NOMO-1 treated with DMSO at 0.1 percent for 48 hours (cell line): ENCODE data around the gene SLC38A3.
"Not testable (repeated sequence)": the region's sequence is repeated elsewhere in the genome, so short reads cannot be mapped to it uniquely, and the experiment has no call there.

Experiments used
- DNase-seq: peaks from one replicate; lab custom pipeline; 2025; ENCODE audit not compliant: unreplicated experiment; lab: John Stamatoyannopoulos, UW

The SLC38A3 gene

GRCh38 chr3:50246517-50246954 lies 41.5 kb downstream of the SLC38A3 start:
- peak; percentile 48 for DNase-seq

DNA sequence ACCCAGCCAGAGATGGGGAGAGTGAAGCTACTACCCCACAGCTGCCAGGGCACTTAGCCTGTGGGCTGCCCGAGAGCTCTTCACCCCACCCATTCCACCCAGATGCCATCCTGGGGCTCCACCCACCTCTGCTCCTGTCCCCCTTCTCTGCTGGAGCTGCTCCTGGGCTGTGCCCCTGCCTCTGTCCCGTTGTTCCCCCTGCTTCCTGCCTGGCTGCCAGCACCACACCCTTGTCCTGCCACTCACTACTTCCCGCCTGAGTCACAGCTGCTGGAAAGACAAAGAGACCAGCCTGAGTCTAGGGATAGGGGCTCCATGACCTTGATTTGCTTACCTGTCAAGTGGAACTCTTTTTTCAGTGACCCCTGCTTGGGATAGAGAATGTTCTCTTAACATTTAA lies 43.3 kb downstream of the SLC38A3 start:
- no peak for DNase-seq

GRCh38 chr3:50249457-50249856 lies 44.4 kb downstream of the SLC38A3 start:
- DNase-seq = no peak

DNA sequence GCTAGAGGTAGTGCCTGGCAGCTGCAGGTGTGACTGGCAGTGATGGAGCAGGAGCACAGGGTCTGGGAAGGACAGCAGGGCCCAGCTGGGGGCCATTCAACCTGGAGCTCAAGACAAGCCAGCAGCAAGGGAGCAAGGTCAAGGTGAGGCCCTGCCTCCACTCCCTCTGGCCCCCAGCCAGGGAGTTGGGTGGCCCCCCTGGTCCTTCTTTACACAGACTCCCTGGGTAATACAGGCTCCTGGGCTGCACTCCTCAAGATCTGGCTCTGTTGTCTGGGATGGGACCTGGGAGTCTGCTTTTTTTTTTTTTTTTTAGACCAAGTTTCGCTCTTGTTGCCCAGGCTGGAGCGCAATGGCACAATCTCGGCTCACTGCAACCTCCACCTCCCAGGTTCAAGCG lies 45.4 kb downstream of the SLC38A3 start:
- DNase-seq = no peak

- no peak for DNase-seq
Measured at GRCh38 chr3:50251220-50251619, 46.1 kb downstream of the SLC38A3 start.

- DNase-seq = peak; percentile 59
Measured at GRCh38 chr3:50254577-50255250, 49.6 kb downstream of the SLC38A3 start.

DNA sequence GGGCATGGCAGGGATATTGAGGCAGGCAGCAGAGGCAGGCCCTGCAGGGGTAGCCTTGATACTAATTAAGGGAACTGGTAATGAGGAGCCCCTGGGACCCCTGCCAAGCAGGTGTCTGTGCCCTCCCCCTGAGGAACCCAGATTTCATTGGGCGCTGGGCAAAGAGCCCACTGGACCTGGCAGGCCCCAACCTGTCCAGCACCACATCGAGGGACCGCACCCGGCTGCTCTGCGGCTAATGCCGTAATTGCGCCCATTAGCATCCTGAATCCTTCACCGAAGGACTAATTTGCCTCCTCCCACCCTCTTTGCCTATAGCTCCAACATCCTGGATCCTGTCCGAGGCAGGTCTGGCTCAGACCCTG lies 50.2 kb downstream of the SLC38A3 start:
- DNase-seq = no peak

DNA sequence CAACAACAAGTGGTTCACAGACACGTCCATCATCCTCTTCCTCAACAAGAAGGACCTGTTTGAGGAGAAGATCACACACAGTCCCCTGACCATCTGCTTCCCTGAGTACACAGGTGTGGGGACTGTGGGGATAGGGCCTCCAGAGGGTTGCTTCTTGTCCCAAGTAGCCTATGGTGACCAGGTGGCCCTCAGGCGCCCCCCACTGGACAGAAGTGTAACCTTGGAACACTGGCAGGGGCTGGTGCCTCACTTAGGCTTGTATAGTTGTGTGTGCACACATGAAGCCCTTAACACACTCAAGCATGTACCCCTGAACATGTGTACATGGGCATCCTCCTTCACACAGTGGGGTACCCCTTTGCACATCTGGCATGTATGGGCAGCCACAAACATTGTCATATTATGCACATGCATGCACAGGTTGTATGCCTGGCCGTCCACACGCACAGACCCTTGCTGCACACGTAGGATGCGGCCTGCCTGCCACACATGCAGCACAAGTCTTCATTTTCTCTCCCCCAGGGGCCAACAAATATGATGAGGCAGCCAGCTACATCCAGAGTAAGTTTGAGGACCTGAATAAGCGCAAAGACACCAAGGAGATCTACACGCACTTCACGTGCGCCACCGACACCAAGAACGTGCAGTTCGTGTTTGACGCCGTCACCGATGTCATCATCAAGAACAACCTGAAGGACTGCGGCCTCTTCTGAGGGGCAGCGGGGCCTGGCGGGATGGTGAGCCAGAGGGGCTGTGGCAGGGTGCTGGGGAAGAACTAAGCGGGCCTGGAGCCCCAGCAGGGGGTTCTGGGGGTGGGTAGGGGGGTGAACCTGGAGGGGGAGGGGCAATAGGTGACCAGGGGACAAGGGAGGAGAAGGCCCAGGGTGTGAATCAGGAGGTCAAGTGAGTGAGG lies 52.2 kb downstream of the SLC38A3 start:
- DNase-seq = peak; percentile 12

DNA sequence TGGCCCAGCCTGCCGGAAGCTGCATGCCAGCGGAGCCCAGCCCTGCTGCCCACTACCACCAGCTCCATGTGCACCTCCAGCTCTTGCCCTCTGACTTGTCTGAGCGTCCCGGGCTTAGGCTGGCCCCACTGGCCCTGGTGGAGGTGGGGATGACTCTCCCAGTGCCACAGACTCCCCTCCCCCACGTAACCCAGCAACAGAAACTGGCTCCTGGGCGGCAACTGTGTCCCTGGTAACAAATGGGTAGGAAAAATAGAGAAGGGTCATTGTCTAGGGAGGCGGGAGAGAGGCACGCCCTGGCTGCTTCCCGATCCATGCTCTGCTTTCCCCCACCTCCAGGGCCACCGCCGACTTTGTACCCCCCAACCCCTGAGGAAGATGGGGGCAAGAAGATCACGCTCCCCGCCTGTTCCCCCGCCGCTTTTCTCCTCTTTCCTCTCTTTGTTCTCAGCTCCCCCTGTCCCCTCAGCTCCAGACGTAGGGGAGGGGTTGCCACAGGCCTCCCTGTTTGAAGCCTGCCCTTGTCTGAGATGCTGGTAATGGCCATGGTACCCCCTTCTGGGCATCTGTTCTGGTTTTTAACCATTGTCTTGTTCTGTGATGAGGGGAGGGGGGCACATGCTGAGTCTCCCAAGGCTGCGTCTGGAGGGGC lies 53.1 kb downstream of the SLC38A3 start:
- DNase-seq = no peak

DNA sequence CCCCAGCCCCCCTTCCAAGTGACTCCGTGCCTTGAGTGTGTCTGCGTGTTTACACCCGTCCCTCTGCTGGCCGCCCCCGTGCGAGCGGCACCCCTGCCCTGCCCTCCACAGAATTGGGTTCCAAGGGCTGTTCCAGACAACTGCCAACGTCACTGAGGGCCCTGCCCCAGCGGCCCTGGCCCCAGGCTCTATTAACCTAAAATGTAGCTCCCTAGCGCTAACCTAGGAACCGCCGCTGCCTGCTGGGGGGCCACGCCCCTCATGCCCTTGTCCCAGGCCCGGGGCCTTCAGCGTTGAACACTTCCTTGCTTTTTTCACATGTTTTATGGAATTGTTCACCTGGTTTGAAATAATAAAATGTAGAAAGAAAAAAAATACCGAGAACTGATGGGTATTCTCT lies 53.9 kb downstream of the SLC38A3 start:
- DNase-seq = no peak

GRCh38 chr3:50259432-50260026 lies 54.5 kb downstream of the SLC38A3 start:
- DNase-seq = no peak

DNA sequence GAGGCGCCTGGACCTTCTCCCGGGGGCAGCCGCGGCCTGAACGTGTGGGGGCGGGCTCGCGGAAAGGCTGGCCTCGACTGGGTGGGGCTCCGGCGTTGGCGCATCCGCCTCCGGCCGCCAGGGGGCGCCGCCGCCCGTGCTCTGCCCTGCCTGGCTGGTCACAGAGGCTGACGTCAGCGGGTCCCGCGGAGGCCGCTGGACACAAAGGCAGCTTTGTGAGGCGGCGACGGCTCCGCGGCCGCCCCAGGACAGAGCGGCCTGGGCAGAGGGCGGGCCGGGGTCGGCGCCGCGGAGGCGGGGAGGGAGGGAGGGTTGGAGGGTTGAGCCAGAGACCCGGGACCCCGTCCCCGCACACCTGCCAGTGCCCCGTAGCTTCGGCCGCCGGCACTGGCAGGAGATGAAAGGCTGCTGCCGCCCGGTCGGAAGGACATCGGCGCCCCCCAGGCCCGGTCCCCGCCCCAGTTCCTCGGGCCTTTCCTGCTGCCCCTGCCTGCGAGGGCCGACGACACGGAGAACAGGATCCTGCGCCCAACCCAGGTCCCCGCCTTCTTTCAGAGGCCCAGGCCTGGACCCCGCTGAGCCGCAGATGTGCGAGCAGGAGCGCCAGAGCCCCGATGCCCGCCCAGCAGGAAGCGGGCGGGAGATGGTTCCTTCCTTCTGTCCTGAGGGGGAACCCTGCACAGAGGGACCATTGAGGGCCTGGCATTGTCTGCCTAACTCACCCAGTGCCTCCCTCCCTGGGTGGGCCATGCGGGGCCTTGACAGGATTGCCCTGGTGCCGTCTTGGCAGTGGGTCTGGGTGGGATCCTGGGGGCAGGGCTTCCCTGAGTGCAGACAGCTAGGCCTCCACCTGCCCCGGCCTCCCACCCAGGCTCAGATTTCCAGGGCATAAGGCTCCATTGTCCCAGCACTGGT lies 55.2 kb downstream of the SLC38A3 start:
- peak; percentile 70 for DNase-seq

- DNase-seq = no peak
Measured at GRCh38 chr3:50260942-50261441, 55.9 kb downstream of the SLC38A3 start.

- DNase-seq = no peak
Measured at GRCh38 chr3:50261505-50261904, 56.4 kb downstream of the SLC38A3 start.

GRCh38 chr3:50262200-50262599 lies 57.1 kb downstream of the SLC38A3 start:
- not testable (repeated sequence) for DNase-seq

- DNase-seq = no peak
Measured at GRCh38 chr3:50262778-50263177, 57.7 kb downstream of the SLC38A3 start.

- DNase-seq = no peak
Measured at GRCh38 chr3:50263478-50264382, 58.7 kb downstream of the SLC38A3 start.

GRCh38 chr3:50264383-50264963 lies 59.4 kb downstream of the SLC38A3 start:
- no peak for DNase-seq
